Suprapubic skin (tissue), 3 donors: ENCODE data around the gene GTPBP8.

Experiments used
- CTCF ChIP-seq, 2 donors: fragments of 200-600 bp in 1 of 2; fragments of 450-650 bp in 1 of 2; sonication (generic) in 1 of 2; IDR thresholded peaks; one replicate each; pipeline ENCODE4 v1.5.1; 2016 to 2019; ENCODE audit warnings: antibody characterized with exemption in 2 of 2, mild to moderate bottlenecking in 1 of 2, moderate library complexity in 1 of 2
- EP300 ChIP-seq: sonication (generic); formaldehyde crosslinking; IDR thresholded peaks from one replicate; pipeline ENCODE4 v1.6.1; 2017; ENCODE audit warnings: antibody characterized with exemption
- POLR2A ChIP-seq, 2 donors: fragments of 450-650 bp; IDR thresholded peaks; one replicate each; pipeline ENCODE4 v1.6.1; 2017; ENCODE audit warnings: antibody characterized with exemption in 2 of 2, mild to moderate bottlenecking in 2 of 2, moderate library complexity in 2 of 2

- TF ChIP-seq CTCF (IDR thresholded peaks at IDR 0.05), result no peak
- no peak for TF ChIP-seq POLR2A (IDR thresholded peaks at IDR 0.05)
- TF ChIP-seq EP300, result no peak
Measured at GRCh38 chr3:113002037-113002436, 11.3 kb downstream of the GTPBP8 start.
